ENCODE results near the gene LPIN1. TPM values are rescaled to one million over a fixed set of nuclear protein-coding genes. Genes with fewer than 3 reads are reported as not detected.

The LPIN1 gene
- total and polyA plus RNA-seq, 2 donors (not counting 1 experiment from before 2014, with no cell fraction given) = 36.3 to 99.1 TPM

GRCh38 chr2:11835403-11835802, 89.0 kb downstream of the LPIN1 start:
- Mint-ChIP-seq H3K27me3 (no peaks in the 10 kb centered on the region), H3K4me1 (peaks cover 35% of the 10 kb centered on the region), H3K4me3 (no peak overlapping the region), H3K27ac (no peak overlapping the region), H3K9me3 (ENCODE audit: insufficient read depth) (no peaks in the 10 kb centered on the region)
- H3K4me3 ChIP-seq (ENCODE audit: control extremely low read depth in 1 of 5, extremely low read depth in 1 of 5, insufficient read depth in 1 of 5, low read depth in 2 of 5, low read length in 4 of 5) = no peak overlapping the region
- peaks cover 0 to 11% (median 11%) of the 10 kb centered on the region in 3 donors for H3K9me3 ChIP-seq (ENCODE audit: control extremely low read depth in 1 of 3, control insufficient read depth in 2 of 3, insufficient read depth in 1 of 3, low read length in 2 of 3)
- no peak for TF ChIP-seq EZH2 (IDR thresholded peaks at IDR 0.05; ENCODE audit: borderline replicate concordance, insufficient read depth, low read depth, low read length, poor library complexity, severe bottlenecking)
- TF ChIP-seq CTCF (IDR thresholded peaks at IDR 0.05) = no peak
- no peaks in the 10 kb centered on the region for H3K36me3 ChIP-seq (replicated peaks in 1 of 2; ENCODE audit: control extremely low read depth in 1 of 2, control insufficient read depth in 1 of 2, extremely low read depth in 1 of 2, insufficient read depth in 2 of 2, low read length in 1 of 2)
- peaks cover 25 to 35% of the 10 kb centered on the region in 2 donors for H3K4me1 ChIP-seq (ENCODE audit: control insufficient read depth in 2 of 2, insufficient read depth in 2 of 2, low read length in 2 of 2)
- CTCF ChIA-PET = no interaction called here
- H2AFZ ChIP-seq (ENCODE audit: insufficient read depth, low read depth, low read length, poor library complexity, severe bottlenecking) = no peak overlapping the region
- no peak overlapping the region for H3K27ac ChIP-seq (ENCODE audit: low read length in 2 of 2)
- 98% methylated on average over 2 of the region's 4 CpGs for WGBS (ENCODE audit: insufficient coverage)
- H4K20me1 ChIP-seq (ENCODE audit: control insufficient read depth, insufficient read depth, low read length, poor library complexity, severe bottlenecking) = no peaks in the 10 kb centered on the region
- POLR2A ChIA-PET = no interaction called here
- intact Hi-C loops (cut with micrococcal nuclease) = no loop called here
- no peaks in the 10 kb centered on the region for H3K27me3 ChIP-seq (replicated peaks in 1 of 4; ENCODE audit: control extremely low read depth in 1 of 4, control insufficient read depth in 3 of 4, insufficient read depth in 4 of 4, low read length in 3 of 4)
- H3K79me2 ChIP-seq (ENCODE audit: control insufficient read depth, insufficient read depth, low read length) = no peaks in the 10 kb centered on the region
- no peak overlapping the region for H3K4me2 ChIP-seq (replicated peaks; ENCODE audit: low read depth, low read length, poor library complexity, severe bottlenecking)
- ATAC-seq (ENCODE audit: low read depth) (no peak), DNase-seq (no peak)
- no peak overlapping the region for H3K9ac ChIP-seq (ENCODE audit: low read length)

- ChIA-PET CTCF (no interaction called here), POLR2A (no interaction called here)
- H4K20me1 ChIP-seq (ENCODE audit: control insufficient read depth, insufficient read depth, low read length, poor library complexity, severe bottlenecking) = no peaks in the 10 kb centered on the region
- H3K4me3 Mint-ChIP-seq = no peak overlapping the region
- no peaks in the 10 kb centered on the region for H3K9me3 Mint-ChIP-seq (ENCODE audit: insufficient read depth)
- no peak for TF ChIP-seq EZH2 (IDR thresholded peaks at IDR 0.05; ENCODE audit: borderline replicate concordance, insufficient read depth, low read depth, low read length, poor library complexity, severe bottlenecking)
- TF ChIP-seq CTCF (IDR thresholded peaks at IDR 0.05) = no peak
- no peaks in the 10 kb centered on the region for H3K27me3 ChIP-seq (replicated peaks in 1 of 4; ENCODE audit: control extremely low read depth in 1 of 4, control insufficient read depth in 3 of 4, insufficient read depth in 4 of 4, low read length in 3 of 4)
- H3K4me3 ChIP-seq (ENCODE audit: control extremely low read depth in 1 of 5, extremely low read depth in 1 of 5, insufficient read depth in 1 of 5, low read depth in 2 of 5, low read length in 4 of 5) = no peak overlapping the region
- H3K9ac ChIP-seq (ENCODE audit: low read length) = no peak overlapping the region
- H3K4me2 ChIP-seq (replicated peaks; ENCODE audit: low read depth, low read length, poor library complexity, severe bottlenecking) = no peak overlapping the region
- no peak overlapping the region for H2AFZ ChIP-seq (ENCODE audit: insufficient read depth, low read depth, low read length, poor library complexity, severe bottlenecking)
- intact Hi-C loops (cut with micrococcal nuclease) = no loop called here
- peaks cover 25% of the 10 kb centered on the region for H3K4me1 Mint-ChIP-seq
- H3K4me1 ChIP-seq (ENCODE audit: control insufficient read depth in 2 of 2, insufficient read depth in 2 of 2, low read length in 2 of 2) = peaks cover 21 to 27% of the 10 kb centered on the region in 2 donors
- WGBS (ENCODE audit: insufficient coverage) = 79% methylated on average over 6 of the region's 7 CpGs
- no peak overlapping the region for H3K27ac ChIP-seq (ENCODE audit: low read length in 2 of 2)
- no peaks in the 10 kb centered on the region for H3K79me2 ChIP-seq (ENCODE audit: control insufficient read depth, insufficient read depth, low read length)
- no peak for DNase-seq
- ATAC-seq (ENCODE audit: low read depth) = no peak
- no peaks in the 10 kb centered on the region for H3K27me3 Mint-ChIP-seq
- no peak overlapping the region for H3K27ac Mint-ChIP-seq
- H3K36me3 ChIP-seq (replicated peaks in 1 of 2; ENCODE audit: control extremely low read depth in 1 of 2, control insufficient read depth in 1 of 2, extremely low read depth in 1 of 2, insufficient read depth in 2 of 2, low read length in 1 of 2) = no peaks in the 10 kb centered on the region
- peaks cover 0 to 11% (median 11%) of the 10 kb centered on the region in 3 donors for H3K9me3 ChIP-seq (ENCODE audit: control extremely low read depth in 1 of 3, control insufficient read depth in 2 of 3, insufficient read depth in 1 of 3, low read length in 2 of 3)
Measured at GRCh38 chr2:11836647-11837219, 90.3 kb downstream of the LPIN1 start.

Measured in B cell (primary cell).